HepG2 (cell line): Measurements from ENCODE around the gene IFI30. TPM values are rescaled to one million over a fixed set of nuclear protein-coding genes. Genes with fewer than 3 reads are reported as not detected.

Source experiments
- ARID4A ChIP-seq: sonication (generic); formaldehyde crosslinking; IDR thresholded peaks from 2 replicates; pipeline ENCODE4 v1.5.0; 2020; ENCODE audit warnings: mild to moderate bottlenecking, missing genetic modification reagents, borderline replicate concordance
- ELF1 ChIP-seq: sonication (generic); formaldehyde crosslinking; IDR thresholded peaks from 2 replicates; pipeline ENCODE4 v1.4.0; 2020; ENCODE audit warnings: missing genetic modification reagents
- FOSL2 ChIP-seq: sonication (generic); formaldehyde crosslinking; IDR thresholded peaks from 2 replicates; pipeline ENCODE4 v1.4.0; 2020; ENCODE audit warnings: missing genetic modification reagents
- FOXO1 ChIP-seq: sonication (generic); formaldehyde crosslinking; IDR thresholded peaks from 2 replicates; pipeline ENCODE4 v1.4.0; 2020; ENCODE audit warnings: missing genetic modification reagents
- GABPB1 ChIP-seq: IDR thresholded peaks from 2 replicates; pipeline ENCODE4 v1.6.1; 2016; ENCODE audit warnings: mild to moderate bottlenecking, missing genetic modification reagents, moderate library complexity, missing compliant biosample characterization
- GATAD1 ChIP-seq: IDR thresholded peaks from 2 replicates; pipeline ENCODE4 v1.6.1; 2016; ENCODE audit warnings: missing genetic modification reagents, missing compliant biosample characterization
- HOXA7 ChIP-seq: sonication (generic); formaldehyde crosslinking; IDR thresholded peaks from 2 replicates; pipeline ENCODE4 v1.8.1; 2022; ENCODE audit warnings: mild to moderate bottlenecking, missing genetic modification reagents, moderate library complexity
- NR2F1 ChIP-seq, 2 experiments: fragments of 450-650 bp in 1 of 2; formaldehyde crosslinking in 1 of 2; IDR thresholded peaks; 2 replicates each; pipeline versions ENCODE4 v1.5.0 to v1.6.1; 2016 to 2020; ENCODE audit warnings: mild to moderate bottlenecking in 1 of 2, missing compliant biosample characterization in 1 of 2, missing genetic modification reagents in 1 of 2, moderate library complexity in 1 of 2
- PHF5A ChIP-seq: IDR thresholded peaks from one replicate; pipeline ENCODE4 v1.6.1; 2018; ENCODE audit warnings: low read depth, missing genetic modification reagents; ENCODE audit not compliant: unreplicated experiment
- RBM22 ChIP-seq: fragments of 200-400 bp; formaldehyde crosslinking; optimal IDR thresholded peaks from 2 replicates; pipeline ENCODE3; 2017; ENCODE audit warnings: mild to moderate bottlenecking, low read length, moderate library complexity
- SIN3B ChIP-seq: fragments of 150-350 bp; IDR thresholded peaks from 2 replicates; pipeline ENCODE4 v1.6.1; 2014; ENCODE audit warnings: low read length
- SMARCE1 ChIP-seq: fragments of 450-650 bp; IDR thresholded peaks from 2 replicates; pipeline ENCODE4 v1.6.1; 2017; ENCODE audit warnings: borderline replicate concordance
- SP1 ChIP-seq, 2 experiments: fragments of 450-650 bp in 1 of 2; sonication (generic) in 1 of 2; formaldehyde crosslinking in 1 of 2; IDR thresholded peaks; 2 replicates each; pipeline versions ENCODE4 v1.4.0 to v1.6.1; 2016 to 2020; ENCODE audit warnings: missing genetic modification reagents in 1 of 2
- TBL1XR1 ChIP-seq: fragments of 150-350 bp; IDR thresholded peaks from 2 replicates; pipeline ENCODE4 v1.6.1; 2014; ENCODE audit warnings: borderline replicate concordance, low read length; ENCODE audit not compliant: partially characterized antibody
- TGIF2 ChIP-seq: IDR thresholded peaks from 2 replicates; pipeline ENCODE4 v1.6.1; 2016; ENCODE audit warnings: control low read depth, missing compliant biosample characterization
- ZNF18 ChIP-seq: sonication (generic); formaldehyde crosslinking; IDR thresholded peaks from 2 replicates; pipeline ENCODE4 v1.8.0; 2022; ENCODE audit warnings: mild to moderate bottlenecking, missing genetic modification reagents; ENCODE audit not compliant: insufficient replicate concordance
- ZNF317 ChIP-seq: sonication (generic); formaldehyde crosslinking; IDR thresholded peaks from 2 replicates; pipeline ENCODE4 v1.5.0; 2020; ENCODE audit warnings: mild to moderate bottlenecking, missing genetic modification reagents
- polyA plus RNA-seq, 8 experiments: library from polyadenylated mRNA; depleted of rRNA in 3 of 8; stranded (reverse) in 7 of 8; unstranded in 1 of 8; fragments of >200 nt; fragmentation: Illumina TruSeq in 4 of 8; extraction: Trizol in 4 of 8; gene quantifications; 2 replicates each; pipeline versions ENCODE4 v1.2.1 to v1.2.3, GENCODE V29; 2011 to 2016; ENCODE audit warnings: low read depth in 4 of 8, missing spikeins in 1 of 8, mixed read lengths in 1 of 8; ENCODE audit not compliant: insufficient read depth in 1 of 8
- total RNA-seq, 5 experiments: library from RNA; depleted of rRNA; stranded (reverse); fragments of >200 nt; fragmentation: Illumina TruSeq; extraction: Trizol; gene quantifications; 2 replicates each; pipeline ENCODE4 v1.2.3, GENCODE V29; 2016; ENCODE audit warnings: low read depth in 1 of 5

IFI30 gene
- total and polyA plus RNA-seq, 2 of the 13 experiments (the other 11 are each of a cell fraction or from before 2014, with no cell fraction given): 25.0 to 79.4 TPM

- no peak for TF ChIP-seq FOXO1
- TF ChIP-seq SIN3B: no peak
- TF ChIP-seq NR2F1 (CRISPR knock-in tag; IDR thresholded peaks at IDR 0.05): no peak
- peak; percentile 91 for TF ChIP-seq ELF1
- TF ChIP-seq FOSL2: 0 out of 2 replicates have a peak, but pooled peaks have one; percentile 10
- TF ChIP-seq ZNF18 (CRISPR knock-in tag): peak; percentile 24
- TF ChIP-seq ARID4A (CRISPR knock-in tag): peak; percentile 64; the same call in 1 of the 2 replicates
- peak; percentile 14 for TF ChIP-seq TBL1XR1
- no peak for TF ChIP-seq PHF5A (CRISPR knock-in tag)
- peak; percentile 29; the same call in 1 of the 2 replicates for TF ChIP-seq ZNF317 (CRISPR knock-in tag)
- TF ChIP-seq SP1 (IDR thresholded peaks at IDR 0.05): no peak
- TF ChIP-seq SP1 (CRISPR knock-in tag; IDR thresholded peaks at IDR 0.05): no peak
- peak; percentile 67 for TF ChIP-seq GABPB1
- TF ChIP-seq RBM22: peak; percentile 15
- no peak for TF ChIP-seq SMARCE1
- no peak for TF ChIP-seq HOXA7
- TF ChIP-seq GATAD1 (CRISPR knock-in tag): 0 out of 2 replicates have a peak, but pooled peaks have one; percentile 8
- peak; percentile 26; the same call in 1 of the 2 replicates for TF ChIP-seq TGIF2 (CRISPR knock-in tag)
Measured at GRCh38 chr19:18152442-18152816, 21.2 kb upstream of the IFI30 start (continued).
